HG02623 (cell line): Measurements from ENCODE around the gene SLC10A1.

Source experiments
- ATAC-seq: cut with Tn5 transposase; IDR thresholded peaks from one replicate; pipeline ENCODE4 v1.9.1; 2021; ENCODE audit warnings: moderate library complexity; ENCODE audit not compliant: unreplicated experiment

Gene SLC10A1

GRCh38 chr14:69808919-69809808 lies 12.1 kb upstream of the SLC10A1 start:
- no peak for ATAC-seq

- ATAC-seq, result no peak
Measured at GRCh38 chr14:69807192-69807591, 10.2 kb upstream of the SLC10A1 start.

GRCh38 chr14:69804902-69805301 lies 7.9 kb upstream of the SLC10A1 start:
- ATAC-seq, result no peak

GRCh38 chr14:69803753-69804152 lies 6.7 kb upstream of the SLC10A1 start:
- ATAC-seq, result no peak

- no peak for ATAC-seq
Measured at GRCh38 chr14:69798339-69798735, 1.3 kb upstream of the SLC10A1 start.

GRCh38 chr14:69797573-69798338 lies 715 bp upstream of the SLC10A1 start:
- ATAC-seq, result no peak

- ATAC-seq, result no peak
Measured at GRCh38 chr14:69795691-69796090, 1.4 kb downstream of the SLC10A1 start.

- ATAC-seq, result no peak
Measured at GRCh38 chr14:69794791-69795190, 2.2 kb downstream of the SLC10A1 start.

- no peak for ATAC-seq
Measured at GRCh38 chr14:69792887-69793421, 4.1 kb downstream of the SLC10A1 start.

- ATAC-seq, result no peak
Measured at GRCh38 chr14:69789118-69789640, 7.9 kb downstream of the SLC10A1 start.

GRCh38 chr14:69786603-69787002 lies 10.4 kb downstream of the SLC10A1 start:
- ATAC-seq, result no peak

- no peak for ATAC-seq
Measured at GRCh38 chr14:69784942-69785341, 12.1 kb downstream of the SLC10A1 start.

- ATAC-seq, result no peak
Measured at GRCh38 chr14:69780952-69781351, 16.1 kb downstream of the SLC10A1 start.

- no peak for ATAC-seq
Measured at GRCh38 chr14:69780092-69780491, 16.9 kb downstream of the SLC10A1 start.

GRCh38 chr14:69779088-69779487 lies 18.0 kb downstream of the SLC10A1 start:
- ATAC-seq, result no peak

GRCh38 chr14:69776875-69777453 lies 20.1 kb downstream of the SLC10A1 start:
- no peak for ATAC-seq

GRCh38 chr14:69775012-69775411 lies 22.0 kb downstream of the SLC10A1 start:
- no peak for ATAC-seq

- ATAC-seq, result no peak
Measured at GRCh38 chr14:69773571-69774276, 23.3 kb downstream of the SLC10A1 start.

- no peak for ATAC-seq
Measured at GRCh38 chr14:69772082-69773017, 24.7 kb downstream of the SLC10A1 start.
